ENCODE data around the gene VAC14. TPM values are rescaled to one million over a fixed set of nuclear protein-coding genes. Genes with fewer than 3 reads are reported as not detected.

The VAC14 gene
- total RNA-seq, 1 donor from 2014 or later = 17.9 TPM

DNA sequence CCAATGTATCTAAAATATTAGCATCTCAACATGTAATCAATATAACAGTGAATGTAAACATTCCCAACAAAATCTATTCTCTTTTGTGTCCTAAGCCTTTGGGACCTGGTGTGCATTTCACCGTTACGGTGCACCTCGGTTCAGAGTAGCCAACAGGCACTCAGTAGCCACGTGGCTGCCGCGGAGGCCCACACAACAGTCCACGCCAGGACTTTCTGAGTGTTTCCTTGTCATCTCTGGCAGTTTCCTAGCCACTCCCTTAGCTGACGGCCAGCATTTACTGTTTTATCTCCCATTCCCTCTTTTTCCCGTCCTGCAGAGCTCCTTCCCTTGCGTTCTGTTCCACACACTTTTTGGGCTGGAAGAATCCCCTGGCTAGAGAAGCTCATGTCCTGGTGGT, 36.3 kb downstream of the VAC14 start:
- no peak for DNase-seq (ENCODE audit: low read depth in 2 of 2)

DNA sequence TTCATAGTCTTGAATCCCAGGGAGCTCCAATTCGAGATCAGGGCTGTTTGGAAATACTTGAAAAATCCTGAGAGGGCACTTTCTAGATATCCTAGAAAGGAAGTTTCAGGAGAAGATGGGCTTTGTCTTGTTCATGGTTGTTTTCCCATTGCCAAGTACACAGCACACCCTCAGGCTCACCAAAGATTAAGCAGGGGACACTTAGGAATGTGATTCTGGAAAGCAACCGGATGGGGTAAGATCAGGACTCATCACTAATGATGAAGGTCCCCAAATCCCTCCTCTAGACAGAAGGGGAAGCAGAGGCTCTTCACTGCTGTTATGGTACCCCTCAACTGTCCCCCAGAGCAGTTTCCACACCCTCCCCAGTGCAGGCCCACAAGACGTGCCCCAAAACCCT, 40.7 kb downstream of the VAC14 start:
- no peak for DNase-seq (ENCODE audit: low read depth in 2 of 2)

- DNase-seq (ENCODE audit: low read depth in 2 of 2) = no peak
Measured at GRCh38 chr16:70759666-70760065, 41.3 kb downstream of the VAC14 start.

- no peak for DNase-seq (ENCODE audit: low read depth in 2 of 2)
Measured at GRCh38 chr16:70758786-70759185, 42.2 kb downstream of the VAC14 start.

GRCh38 chr16:70757183-70757582, 43.8 kb downstream of the VAC14 start:
- DNase-seq (ENCODE audit: low read depth in 2 of 2) = no peak

DNA sequence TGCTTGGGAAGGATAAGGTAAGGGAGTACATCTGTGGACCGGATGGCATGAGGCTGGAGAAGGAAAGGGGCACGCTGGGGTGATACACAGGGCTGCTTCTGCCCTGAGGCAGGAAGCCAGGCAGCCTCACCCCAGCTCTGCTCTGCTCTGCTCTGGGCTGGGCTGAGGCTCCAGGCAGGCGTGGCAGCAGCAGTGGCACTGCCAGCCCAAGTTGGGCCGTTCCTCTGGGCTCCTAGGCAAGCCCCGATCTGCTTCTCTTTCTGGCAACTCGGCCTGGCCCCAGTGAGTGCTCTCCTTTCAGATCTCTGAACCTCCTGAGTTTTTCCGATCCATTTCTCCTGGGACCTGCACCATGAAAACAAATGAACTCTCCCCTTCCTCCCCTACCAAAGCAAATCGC, 44.9 kb downstream of the VAC14 start:
- no peak for DNase-seq (ENCODE audit: low read depth in 2 of 2)

- DNase-seq (ENCODE audit: low read depth in 2 of 2) = no peak
Measured at GRCh38 chr16:70754851-70755600, 45.9 kb downstream of the VAC14 start.

GRCh38 chr16:70754371-70754770, 46.6 kb downstream of the VAC14 start:
- DNase-seq (ENCODE audit: low read depth in 2 of 2) = no peak

GRCh38 chr16:70753694-70754325, 47.1 kb downstream of the VAC14 start:
- DNase-seq (ENCODE audit: low read depth in 2 of 2) = no peak

DNA sequence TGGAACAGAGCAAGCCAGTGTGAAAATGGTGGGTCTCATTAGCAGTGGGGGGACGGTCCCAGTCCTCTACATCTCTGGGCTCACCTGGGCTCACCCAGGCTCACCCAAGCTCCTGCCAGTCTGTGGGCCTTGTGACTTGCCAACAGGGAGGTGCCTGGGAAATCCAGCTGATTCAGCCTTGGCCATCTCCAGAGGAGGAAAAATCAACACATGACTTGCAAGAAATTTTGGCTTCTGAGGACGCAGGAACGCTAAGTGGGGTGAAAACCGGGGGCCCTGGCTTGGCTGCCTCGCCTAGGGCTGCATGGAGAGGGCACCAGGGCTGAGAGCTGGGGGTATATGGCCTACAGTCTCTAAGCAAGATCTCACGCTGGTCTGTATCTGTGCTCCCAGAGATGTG, 47.7 kb downstream of the VAC14 start:
- DNase-seq (ENCODE audit: low read depth in 2 of 2) = no peak

- DNase-seq (ENCODE audit: low read depth in 2 of 2) = no peak
Measured at GRCh38 chr16:70752426-70752825, 48.5 kb downstream of the VAC14 start.

GRCh38 chr16:70751593-70751992, 49.4 kb downstream of the VAC14 start:
- DNase-seq (ENCODE audit: low read depth in 2 of 2) = no peak

DNA sequence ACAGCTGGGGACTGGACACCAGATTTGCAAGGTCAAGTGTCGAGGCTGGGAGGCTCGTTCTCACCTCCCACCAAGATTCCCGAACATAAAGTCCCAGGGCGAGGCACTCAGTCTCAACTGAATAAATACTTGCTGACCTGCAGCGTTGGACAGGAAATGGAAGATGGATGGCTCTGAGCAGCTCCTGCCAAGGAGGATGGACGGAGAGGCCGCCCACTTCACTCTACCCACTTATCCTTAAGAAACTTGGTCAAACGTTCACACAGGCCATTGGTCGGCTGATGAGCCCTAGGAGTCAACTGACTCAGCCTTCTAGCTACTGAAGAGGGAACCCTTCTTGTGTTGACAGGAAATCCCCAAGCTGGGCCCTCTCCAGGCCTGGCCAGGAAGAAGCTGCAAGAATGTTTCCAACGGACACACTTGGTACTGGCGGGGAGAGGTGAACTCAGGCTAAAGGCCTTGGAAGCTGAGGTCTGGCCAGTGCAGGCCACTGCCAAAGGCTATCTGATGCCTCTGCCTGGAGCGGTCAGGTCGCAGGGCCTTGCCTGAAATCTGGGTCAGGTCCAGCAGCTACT, 50.0 kb downstream of the VAC14 start:
- peak in 1 of 2 donors; percentile 96 for DNase-seq (ENCODE audit: low read depth in 2 of 2)

DNA sequence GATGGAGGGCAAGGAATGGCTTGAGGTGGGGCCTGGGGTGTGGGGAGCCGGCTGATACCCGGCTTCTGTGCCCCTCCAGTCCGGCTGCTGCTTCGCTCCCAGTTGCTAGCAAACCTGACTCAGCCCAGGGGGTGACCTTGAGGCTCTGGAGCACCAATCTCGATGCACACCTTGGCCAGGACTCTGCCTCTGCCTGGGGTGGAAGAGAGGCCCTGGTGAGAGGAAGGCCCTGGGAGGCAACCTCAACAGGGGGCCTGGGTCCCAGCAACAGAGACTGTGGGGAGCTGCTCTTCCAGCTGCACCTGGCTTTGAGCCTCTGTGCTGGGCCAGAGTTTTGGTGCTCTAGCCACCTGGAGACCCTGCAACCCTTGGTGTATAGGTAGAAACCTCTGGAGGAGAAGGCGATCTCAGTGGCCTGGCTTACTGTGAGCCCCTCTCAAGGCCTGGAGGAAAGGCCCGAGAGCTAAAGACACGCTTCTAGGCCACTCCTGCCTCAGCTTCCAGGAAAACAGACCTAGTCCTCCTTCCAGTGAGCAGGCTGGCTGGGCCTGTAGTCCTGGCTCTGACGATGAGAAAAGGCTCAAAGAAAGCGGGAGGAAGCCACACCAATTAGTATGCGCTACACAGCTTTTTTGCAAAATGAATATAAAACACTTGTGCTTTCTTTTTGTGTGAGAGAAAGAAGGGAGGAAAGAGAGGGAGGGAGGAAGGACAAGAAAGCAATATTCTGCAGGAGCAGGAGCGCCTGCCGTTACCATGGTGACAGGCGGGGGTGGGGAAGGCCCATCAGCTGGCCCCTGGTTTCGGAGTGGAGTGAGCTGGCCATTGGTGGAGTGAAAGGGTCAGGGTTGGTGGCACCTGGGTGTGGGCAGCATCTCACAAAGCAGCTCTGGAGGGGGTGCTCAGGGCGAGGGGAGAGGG, 51.0 kb downstream of the VAC14 start:
- no peak for DNase-seq (ENCODE audit: low read depth in 2 of 2)

DNA sequence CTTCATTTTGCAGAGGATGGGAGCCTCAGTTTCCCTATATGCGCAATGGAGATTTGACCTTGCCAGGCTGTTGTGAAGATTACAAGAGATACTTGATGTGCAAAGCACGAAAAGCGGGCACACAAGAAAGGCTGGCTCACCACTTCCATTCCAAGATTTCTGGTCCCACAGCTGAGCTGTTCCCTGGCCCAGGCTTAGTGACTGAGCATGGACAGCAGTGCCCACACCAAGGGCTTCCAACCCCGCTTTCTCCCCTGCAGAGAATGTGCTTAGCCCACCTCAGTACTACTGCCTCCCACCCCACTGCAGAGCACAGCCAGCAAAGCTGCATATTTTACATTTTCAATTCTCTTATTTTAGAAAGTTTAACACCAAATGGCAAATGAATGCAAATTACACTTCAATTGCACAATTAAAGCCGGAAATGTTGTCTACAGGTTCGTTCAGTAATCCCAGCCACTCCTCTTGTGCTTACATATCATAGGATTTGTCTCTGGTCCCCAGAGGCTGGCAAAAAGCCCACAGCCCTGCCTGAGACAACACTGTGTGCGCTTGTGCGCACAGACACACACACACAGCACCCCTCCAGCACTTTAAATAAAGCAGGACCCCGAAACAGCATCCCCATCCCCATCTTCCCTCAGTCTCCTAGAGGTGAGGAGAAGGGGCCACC, 51.8 kb downstream of the VAC14 start:
- no peak for DNase-seq (ENCODE audit: low read depth in 2 of 2)

- peak in 1 of 2 donors; percentile 30 for DNase-seq (ENCODE audit: low read depth in 2 of 2)
Measured at GRCh38 chr16:70747703-70748631, 53.0 kb downstream of the VAC14 start.

- peak; percentile 73 to 89 for DNase-seq (ENCODE audit: low read depth in 2 of 2)
Measured at GRCh38 chr16:70746708-70747424, 54.1 kb downstream of the VAC14 start.

GRCh38 chr16:70746040-70746707, 54.8 kb downstream of the VAC14 start:
- peak; percentile 63 to 69 for DNase-seq (ENCODE audit: low read depth in 2 of 2)

GRCh38 chr16:70745536-70746025, 55.4 kb downstream of the VAC14 start:
- DNase-seq (ENCODE audit: low read depth in 2 of 2) = no peak
